Right lung (tissue), 10 donors: ENCODE results near the gene BOD1. TPM values are rescaled to one million over a fixed set of nuclear protein-coding genes. Genes with fewer than 3 reads are reported as not detected.

Experiments
- DNase-seq, 2 donors: peaks; one replicate each; pipeline ENCODE4 v3.0.0-alpha.2; 2013
- long read RNA-seq, 8 donors: transcript quantifications; one replicate each; lab custom pipeline, GENCODE V29; 2026
- polyA plus RNA-seq, 5 donors: library from polyadenylated mRNA; unstranded; fragments of 120-200 nt; gene quantifications; one replicate each; pipeline versions ENCODE4 v1.2.1 to v1.2.3, GENCODE V29; 2013; ENCODE audit warnings: inconsistent platforms in 1 of 5, low replicate concordance in 1 of 5; ENCODE audit not compliant: insufficient read length in 5 of 5, insufficient read depth in 1 of 5

BOD1 gene
- polyA plus RNA-seq = 100 to 1,000 TPM; 113 to 161 (median 127) TPM
- long read RNA-seq, donor 1, transcript BOD1-202 (4 exons, 1,562 nt) = major isoform, 41 of 53 reads
- long read RNA-seq, donor 1, partial matches to known transcripts = 0 of 53 reads
- long read RNA-seq, donor 1, other reads (novel, unspliced or antisense) = 0 of 53 reads
- long read RNA-seq, donor 2, transcript BOD1-202 (4 exons, 1,562 nt) = major isoform, 33 of 40 reads
- long read RNA-seq, donor 2, partial matches to known transcripts = 0 of 40 reads
- long read RNA-seq, donor 2, other reads (novel, unspliced or antisense) = 0 of 40 reads
- long read RNA-seq, donor 3, transcript BOD1-202 (4 exons, 1,562 nt) = major isoform, 41 of 49 reads
- long read RNA-seq, donor 3, transcript BOD1-207 (2 exons, 736 nt) = minor isoform, 5 of 49 reads
- long read RNA-seq, donor 3, partial matches to known transcripts = 0 of 49 reads
- long read RNA-seq, donor 3, other reads (novel, unspliced or antisense) = 0 of 49 reads
- long read RNA-seq, donor 4, transcript BOD1-202 (4 exons, 1,562 nt) = major isoform, 22 of 93 reads
- long read RNA-seq, donor 4, transcript BOD1-207 (2 exons, 736 nt) = minor isoform, 5 of 93 reads
- long read RNA-seq, donor 4, partial matches to known transcripts = 62 of 93 reads
- long read RNA-seq, donor 4, other reads (novel, unspliced or antisense) = 0 of 93 reads
- long read RNA-seq, donor 5, transcript BOD1-207 (2 exons, 736 nt) = minor isoform, 5 of 64 reads
- long read RNA-seq, donor 5, transcript BOD1-202 (4 exons, 1,562 nt) = major isoform, 49 of 64 reads
- long read RNA-seq, donor 5, partial matches to known transcripts = 5 of 64 reads
- long read RNA-seq, donor 5, other reads (novel, unspliced or antisense) = 0 of 64 reads
- long read RNA-seq, donor 6, transcript BOD1-207 (2 exons, 736 nt) = minor isoform, 6 of 65 reads
- long read RNA-seq, donor 6, transcript BOD1-202 (4 exons, 1,562 nt) = major isoform, 46 of 65 reads
- long read RNA-seq, donor 6, partial matches to known transcripts = 0 of 65 reads
- long read RNA-seq, donor 6, other reads (novel, unspliced or antisense) = 6 of 65 reads
- long read RNA-seq, donor 7, transcript BOD1-202 (4 exons, 1,562 nt) = major isoform, 34 of 42 reads
- long read RNA-seq, donor 7, partial matches to known transcripts = 0 of 42 reads
- long read RNA-seq, donor 7, other reads (novel, unspliced or antisense) = 0 of 42 reads
- long read RNA-seq, donor 8, transcript BOD1-202 (4 exons, 1,562 nt) = major isoform, 17 of 23 reads
- long read RNA-seq, donor 8, partial matches to known transcripts = 0 of 23 reads
- long read RNA-seq, donor 8, other reads (novel, unspliced or antisense) = 0 of 23 reads

DNA sequence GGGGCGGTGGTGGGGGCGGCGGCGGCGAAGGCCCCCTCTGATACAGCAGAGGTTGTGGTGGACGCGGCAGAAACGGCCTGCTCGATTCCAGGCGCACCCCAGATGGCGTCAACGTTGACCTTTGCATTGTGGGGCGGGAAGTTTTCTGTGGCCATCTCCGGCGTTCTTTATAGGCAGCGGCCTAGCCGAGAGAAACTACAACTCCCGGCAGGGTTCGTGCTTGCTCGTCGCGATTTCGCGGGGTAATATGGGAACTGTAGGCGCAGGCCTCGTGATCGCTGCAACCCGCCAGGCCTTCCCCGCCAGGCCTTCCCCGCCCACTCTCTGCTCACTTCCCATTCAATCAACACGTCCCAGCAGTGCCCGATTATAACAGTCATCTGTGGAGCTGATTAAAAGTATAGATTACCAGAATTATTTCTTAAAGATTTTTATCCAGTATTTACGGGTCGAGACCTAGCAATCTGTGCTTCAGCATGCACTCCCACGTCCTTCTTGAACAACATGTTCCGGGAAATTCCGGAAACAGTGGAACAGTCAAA lies at the start of gene BOD1:
Gene BOD1, minus strand, starts transcription at position 74 of the 542 bp plus-strand sequence. CDS start 214 bp downstream, outside the sequence.
- DNase-seq = peak; percentile 95 to 96

DNA sequence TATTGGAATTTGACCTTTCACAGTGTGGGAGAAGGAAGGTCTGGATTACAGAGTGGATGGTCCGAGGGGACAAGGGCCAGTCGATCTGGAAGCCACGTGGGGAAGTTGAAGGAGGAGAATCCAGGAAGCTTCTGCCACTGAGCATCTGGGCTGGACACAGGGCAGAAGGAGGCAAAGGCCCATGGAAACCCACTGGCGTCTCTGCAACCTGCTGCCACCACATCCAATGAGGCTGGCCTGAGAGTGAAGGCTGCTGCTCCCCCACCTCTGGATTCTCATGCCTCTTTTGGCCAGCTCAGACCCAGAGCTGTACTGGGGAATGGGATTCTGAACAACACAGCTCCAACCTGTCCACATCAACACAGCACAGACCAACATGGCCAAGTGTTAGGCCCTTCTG lies 48.9 kb upstream of the BOD1 start:
- DNase-seq = no peak

DNA sequence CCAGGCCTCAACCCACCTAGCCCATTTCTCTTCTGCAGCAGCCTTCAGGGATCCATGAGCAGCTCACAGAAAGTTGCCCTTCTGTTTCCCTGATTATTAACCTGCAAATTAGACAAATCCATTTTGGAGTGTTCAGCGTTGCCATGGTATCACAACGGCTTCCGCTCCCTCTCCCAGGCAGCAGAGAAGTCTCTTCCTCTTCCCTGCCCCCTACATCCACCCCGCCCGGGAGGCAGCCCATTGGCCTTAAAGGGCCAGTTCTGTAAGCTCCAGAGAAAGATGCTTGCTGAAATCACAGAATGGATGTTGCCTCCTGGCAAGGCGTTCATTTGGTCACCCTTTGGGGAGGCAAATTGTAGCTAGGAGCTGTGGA lies 47.7 kb upstream of the BOD1 start:
- DNase-seq = no peak

DNA sequence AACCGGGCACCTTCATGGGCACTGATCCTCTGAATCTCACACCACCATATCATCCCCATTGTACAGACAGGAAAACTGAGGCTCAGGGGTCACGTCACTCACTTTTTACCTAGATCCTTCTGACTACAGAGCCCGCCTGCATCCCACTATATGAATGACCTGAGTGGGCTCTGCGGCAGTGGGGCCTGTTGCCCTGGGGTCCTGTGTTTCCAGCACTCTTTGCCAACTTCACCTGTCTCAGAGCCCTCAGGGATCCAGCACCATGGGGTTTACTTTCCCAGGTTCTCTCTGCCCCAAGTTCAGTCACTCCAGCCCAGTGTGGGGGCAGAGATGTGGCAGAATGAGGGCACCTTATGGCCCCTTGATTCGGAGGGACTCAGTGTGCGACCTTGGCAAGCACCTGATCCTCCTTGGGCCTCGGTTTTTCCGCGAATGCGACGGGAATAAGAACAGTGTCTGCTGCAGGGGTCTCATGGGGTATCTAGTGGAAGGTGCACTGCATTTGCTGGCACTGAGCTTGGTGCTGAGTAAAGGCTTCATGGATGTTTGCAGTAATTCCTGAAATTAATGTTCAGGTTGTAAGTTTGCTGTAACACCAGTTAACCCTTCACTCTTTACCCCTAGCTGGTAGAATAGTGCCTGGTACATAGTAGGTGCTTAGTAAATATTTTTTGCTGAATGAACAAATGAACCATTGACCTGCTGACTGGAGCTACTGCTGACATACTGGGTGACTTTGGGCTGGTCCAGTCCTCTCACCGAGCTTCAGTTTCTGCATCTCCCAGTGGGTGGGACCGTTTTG lies 47.1 kb upstream of the BOD1 start:
- DNase-seq = no peak

DNA sequence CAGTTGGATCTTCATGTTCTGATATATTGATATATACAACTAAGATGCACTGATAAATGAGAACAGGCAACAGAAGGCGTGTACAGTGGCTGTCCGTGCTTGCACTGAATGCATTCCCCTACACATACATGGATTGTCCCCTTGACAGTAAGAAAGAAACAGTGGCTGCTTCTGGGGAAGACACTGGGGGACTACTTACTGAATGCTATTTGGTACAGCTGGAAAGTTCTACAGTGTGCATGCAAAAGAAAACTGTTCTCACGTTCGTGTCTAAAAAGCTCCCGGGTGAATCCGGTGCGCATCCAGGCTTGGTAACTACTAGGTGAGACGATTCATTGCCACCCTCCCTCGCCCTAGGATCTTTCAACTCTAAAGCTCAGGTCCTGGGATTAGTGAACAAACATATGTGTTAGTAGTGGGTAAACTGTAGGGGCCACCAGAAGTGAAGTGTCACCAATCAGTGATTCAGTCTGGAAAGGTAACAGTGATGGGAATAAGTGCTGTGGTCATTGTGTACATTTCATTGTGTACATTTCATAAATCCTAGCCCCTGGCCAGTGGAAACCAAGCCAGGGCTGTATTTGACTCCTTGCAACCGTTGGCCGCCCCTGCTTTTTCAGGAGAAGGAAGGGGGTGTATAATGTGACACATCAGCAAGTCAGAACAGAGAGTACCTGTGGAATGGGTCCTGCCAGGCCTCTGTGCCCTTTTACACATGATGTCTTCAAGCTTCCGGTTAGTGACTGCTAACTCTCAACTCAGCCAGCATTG lies 46.3 kb upstream of the BOD1 start:
- no peak for DNase-seq

DNA sequence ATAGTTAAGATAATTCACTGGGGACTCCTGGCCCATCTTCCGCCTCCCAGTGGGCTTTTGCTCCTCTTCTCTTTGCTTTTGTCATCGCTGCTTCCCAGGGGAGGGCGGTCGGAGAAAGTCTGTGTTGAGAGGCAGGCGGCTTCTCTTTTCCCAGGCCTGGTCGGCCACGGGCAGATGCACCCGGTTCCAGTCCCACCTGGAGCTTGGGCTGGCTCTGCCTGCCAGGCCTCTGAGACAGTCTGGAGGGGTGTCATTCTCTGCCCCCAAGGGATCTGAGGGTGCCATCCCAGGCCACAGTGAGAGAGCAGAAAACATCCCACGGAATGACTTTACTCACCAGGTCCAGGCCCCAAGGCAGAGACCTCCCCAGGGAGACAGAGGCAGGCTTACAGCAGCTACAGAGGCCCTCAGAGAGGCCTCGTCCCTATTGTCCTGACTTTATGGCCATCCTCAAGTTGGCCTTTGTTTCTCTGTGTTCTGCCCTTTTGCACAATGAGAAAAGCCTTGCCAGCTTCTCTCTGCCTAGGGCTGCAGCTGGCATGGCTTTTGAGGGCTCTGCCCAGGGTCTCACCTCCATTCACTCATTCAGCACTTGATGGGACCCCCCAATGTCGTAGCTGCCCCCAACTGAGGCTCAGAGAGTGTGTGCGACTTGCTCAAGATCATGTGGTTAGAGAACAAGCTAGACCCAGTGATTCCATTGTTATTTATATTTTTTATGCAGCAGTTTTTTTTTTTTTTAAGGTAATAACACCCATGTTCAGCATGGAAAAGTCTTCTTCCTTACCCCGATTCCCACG lies 44.2 kb upstream of the BOD1 start:
- no peak for DNase-seq

DNA sequence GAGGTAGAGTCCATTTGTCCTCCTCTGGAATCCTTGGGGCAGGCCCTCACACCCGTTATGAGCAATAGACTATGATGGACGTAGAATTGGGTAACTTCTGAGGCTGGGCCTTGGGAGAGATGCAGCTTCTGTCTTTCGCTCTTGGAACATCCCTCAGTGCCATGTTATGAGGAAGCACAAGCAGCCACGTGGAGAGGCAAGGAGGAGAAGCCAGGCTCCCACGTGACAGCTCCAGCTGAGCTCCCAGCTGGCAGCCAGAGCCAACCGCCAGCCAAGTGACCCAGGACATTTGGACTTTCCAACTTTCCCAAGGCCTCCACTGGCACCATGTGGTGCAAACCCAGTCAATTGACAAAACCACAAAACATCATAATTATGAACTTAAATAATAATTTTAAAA lies 43.0 kb upstream of the BOD1 start:
- no peak for DNase-seq

DNA sequence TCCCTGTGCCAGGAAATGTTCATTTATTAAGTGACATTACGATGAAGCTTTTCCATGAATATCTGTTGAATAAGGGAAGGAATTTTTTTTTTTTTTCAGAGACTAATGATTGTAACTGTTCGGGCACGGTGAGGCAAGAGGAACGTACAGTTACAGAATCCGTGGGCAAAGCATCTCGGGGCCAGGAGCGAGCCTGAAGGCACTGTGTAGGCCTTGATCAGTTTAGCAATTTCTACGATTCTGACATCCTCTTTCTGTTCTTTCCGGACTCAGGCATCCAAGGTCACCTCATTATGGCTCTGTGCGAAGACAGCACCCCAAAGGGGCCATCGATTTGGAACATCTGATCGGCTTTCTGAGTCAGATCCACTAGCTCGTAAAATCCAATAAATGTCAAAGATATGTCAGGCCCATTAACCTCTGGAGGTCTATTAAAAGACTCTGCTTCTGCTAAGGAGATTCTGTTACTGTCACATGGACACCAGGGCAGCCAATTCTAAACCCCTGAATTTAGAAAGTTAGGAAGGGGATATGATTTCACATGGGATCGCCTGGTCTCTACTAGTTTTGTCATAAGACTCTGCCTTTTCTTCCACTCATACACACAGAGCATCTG lies 41.4 kb upstream of the BOD1 start:
- DNase-seq = no peak

DNA sequence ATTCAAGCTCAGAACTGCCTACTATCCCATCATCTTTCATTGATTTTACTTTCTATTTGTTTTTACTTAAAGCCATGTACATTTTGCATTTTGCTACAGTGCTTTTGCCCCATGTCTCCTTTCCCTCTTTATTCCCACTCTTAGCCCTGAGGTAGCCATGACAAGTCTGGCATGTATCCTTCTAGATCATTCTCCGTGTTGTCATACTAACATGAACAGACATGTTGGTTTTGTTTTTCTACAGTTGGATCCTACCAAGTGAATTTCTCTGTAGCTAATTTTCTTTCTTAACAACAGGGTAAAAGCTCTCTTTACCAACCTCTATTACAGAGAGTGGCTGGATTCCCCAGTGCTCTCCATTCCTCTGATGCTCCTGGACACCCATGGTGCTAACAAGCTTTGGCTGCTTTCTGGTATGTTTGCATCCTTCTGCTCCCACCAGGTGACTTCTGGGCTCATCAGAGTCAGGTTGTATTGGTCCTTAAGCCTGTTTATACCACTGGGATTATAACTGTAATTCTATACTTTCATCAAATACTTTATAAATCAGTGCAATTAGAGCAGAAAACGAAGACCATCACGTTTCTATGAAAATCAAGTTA lies 38.8 kb upstream of the BOD1 start:
- no peak for DNase-seq

DNA sequence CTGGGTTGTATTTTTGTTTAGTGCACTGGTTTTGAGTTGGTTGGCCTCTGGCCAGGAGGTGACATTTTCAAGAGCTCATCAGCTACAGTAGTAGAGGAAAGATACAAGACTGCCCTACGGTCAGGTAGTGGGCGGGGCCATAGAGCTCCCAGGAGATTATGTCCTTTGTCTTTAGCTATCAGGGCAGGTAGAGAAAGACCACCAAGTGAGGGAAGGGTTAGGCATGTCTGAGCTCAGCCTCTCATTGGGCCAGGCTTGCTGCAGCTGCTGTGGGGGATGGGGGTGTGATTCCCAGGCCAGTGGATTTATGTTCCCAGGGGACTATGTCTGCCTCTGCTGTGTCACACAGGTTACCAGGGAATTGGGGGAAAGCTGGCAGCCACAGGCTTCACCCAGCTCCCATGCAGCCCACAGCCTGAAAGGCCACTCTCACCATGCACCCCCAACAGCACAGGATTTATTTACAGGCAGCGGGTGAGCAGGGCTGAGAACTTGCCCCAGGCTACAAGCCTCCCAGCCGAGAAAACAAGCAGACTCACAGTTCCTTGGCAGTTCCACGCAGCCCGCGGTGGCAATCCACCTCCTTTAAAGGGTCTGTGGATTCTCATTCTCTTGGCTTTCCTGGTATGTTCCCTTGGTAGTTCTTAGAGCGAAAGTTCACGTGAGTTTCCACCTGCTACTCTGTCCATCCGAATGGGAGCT lies 37.5 kb upstream of the BOD1 start:
- no peak for DNase-seq

DNA sequence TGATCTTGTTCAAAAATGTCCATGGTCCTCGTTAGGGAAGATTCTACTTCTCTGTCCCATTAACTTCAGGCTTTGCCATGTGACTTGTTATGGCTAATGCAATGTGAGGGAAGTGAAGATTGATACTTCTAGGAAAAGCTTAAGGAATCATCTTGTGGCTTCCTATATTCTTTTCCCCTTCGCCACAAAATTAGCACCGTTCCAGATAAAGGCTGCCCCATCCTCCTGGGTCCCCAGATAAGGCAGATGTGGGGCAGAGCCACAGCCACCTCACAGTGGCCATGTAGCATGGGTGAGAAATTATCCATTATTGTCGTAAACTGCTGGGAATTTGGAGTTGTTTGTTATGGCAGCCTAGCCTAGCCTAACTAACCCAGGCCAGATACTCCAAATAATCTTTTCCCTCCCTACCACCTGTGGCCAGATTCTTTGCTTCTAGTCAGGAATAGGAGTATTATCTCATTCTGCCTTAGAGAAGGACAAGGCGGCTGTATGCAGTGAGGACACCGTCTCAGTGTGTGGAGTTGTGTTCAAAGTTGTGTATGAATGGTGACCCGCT lies 31.9 kb upstream of the BOD1 start:
- DNase-seq = no peak

DNA sequence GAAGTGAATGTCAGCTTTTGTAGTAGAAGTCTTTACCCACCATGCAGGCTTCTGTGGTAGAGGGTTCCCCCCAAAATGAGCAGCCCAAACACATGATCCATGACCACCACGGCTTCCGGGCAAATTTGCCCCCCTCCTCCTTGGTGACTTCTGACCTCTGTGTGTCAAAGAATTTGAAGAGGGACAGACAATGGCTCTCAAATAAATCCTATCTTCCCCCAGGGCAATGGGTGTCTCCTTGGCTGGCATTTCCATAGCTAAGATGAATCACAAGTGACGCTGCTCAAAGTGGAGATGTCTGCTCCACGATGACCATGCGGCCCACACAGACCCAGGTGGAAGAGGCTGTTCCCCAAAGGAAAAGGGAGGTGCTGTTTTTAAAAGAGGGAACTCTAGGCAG lies 30.2 kb upstream of the BOD1 start:
- DNase-seq = no peak

DNA sequence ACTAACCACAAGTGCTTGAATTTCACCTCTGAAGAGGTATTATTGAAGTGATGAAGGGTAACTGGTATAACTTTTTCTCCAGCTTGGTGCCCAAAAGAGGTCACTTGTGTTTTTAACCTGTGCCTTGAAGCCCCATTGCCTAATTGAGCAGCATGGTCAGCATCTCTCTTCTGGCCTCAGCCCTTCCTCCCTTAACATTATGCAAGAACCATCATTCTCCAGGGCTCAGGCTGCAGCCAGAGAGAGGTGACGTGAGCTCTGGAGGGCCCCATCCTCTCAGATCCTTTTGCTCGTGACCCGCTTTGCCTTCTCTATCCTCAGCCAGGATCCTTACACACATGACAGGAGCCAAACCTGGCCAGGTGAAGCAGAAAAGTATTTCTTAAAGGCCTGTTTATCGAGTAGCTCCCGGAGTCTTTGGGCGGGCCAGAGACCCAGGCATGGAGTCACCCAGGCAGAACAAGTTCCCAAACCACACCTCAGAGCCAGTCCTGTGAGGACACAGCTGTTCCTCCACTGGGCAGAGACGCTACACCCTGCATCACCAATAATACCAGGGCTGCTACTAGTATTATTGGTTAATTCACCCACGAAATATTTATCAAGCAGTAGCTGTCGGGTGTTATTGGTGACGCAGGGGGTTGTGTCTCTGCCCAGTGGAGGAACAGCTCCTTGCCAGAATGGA lies 29.6 kb upstream of the BOD1 start:
- no peak for DNase-seq

DNA sequence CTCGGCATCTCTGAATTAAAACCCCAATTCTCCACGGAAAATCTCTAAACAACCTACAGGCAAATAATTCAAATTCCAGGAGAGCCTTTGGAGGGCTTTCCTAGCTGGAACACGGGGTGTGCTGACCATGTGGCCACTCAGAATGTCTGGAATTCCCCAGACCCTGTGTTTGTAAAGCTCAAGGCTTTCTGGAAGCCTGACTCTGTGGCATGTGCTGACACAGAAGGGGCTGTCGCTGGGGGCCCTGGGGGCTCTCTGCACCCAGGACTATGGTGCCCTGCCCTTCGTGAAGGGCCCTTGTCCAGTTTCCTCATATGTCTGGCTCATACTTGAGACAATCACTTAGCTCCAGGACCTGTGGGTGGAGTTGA lies 29.0 kb upstream of the BOD1 start:
- no peak for DNase-seq

DNA sequence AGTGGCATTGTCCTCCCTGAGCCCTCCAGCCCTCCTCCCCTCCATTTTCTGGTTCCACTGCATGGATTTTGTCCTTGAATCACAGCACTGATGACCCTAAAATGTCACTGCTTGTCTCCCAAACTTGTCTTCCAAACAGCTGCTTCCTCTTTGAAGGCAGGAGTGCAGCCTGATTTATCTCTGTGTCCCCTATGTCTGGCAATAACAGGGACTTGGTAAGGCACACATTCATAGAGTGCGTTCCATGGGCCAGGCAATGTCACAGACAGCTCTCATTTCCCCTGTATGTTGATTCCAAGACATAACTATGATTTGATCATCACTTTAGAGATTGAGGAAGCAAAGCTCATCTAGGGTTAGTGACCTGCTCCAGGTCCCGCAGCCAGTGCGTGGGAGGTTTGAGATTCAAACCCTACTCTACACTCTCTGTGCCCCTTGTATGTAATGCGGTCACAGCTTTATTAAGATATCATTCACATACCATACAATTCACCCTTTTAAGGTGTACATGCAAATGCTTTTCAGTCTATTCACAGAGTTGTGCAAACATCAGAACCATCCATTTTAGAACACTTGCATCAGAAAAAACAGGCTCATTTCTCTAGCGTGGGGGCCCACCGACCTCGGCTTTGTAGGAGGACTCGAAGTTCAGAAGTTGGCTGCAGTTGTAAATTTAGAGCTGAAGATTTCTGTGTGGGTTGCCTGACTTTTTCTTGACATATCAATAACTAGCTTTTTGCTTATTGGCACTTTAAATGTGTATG lies 28.4 kb upstream of the BOD1 start:
- no peak for DNase-seq

DNA sequence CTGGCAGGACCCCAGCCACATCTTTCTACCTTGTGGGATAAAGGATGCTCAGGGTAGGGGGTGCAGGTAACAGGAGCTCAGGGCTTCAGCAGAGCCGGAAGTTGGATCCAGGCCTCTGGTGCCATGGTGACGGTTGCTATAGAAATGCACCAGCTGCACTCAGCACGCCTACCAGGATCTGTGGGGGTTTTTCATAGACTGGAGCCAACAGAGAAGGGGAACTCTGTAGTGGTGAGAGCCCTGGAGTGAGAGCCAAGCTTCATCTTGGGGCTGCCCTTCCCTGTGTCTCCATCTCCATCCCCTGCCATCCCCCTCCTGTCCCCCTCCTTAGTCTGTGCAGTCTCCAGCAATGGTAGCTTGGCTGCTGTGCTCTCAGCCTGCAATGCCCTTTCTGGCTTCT lies 27.5 kb upstream of the BOD1 start:
- no peak for DNase-seq
